Stimulated activated CD4-positive, alpha-beta T cell treated with anti-CD3 and anti-CD28 coated beads, Interleukin-2, amount 100 ng/mL, for 4 hours (primary cell): ENCODE results near the gene SIRPA.

Source experiments
- DNase-seq: peaks from one replicate; pipeline ENCODE4 v3.0.0-alpha.2; 2020; ENCODE audit warnings: low read depth

SIRPA gene

GRCh38 chr20:1894951-1895673 lies at the start of gene SIRPA:
SIRPA (plus strand) TSS chr20:1895407; CDS start chr20:1895448, 41 bp downstream.
- no peak for DNase-seq

DNA sequence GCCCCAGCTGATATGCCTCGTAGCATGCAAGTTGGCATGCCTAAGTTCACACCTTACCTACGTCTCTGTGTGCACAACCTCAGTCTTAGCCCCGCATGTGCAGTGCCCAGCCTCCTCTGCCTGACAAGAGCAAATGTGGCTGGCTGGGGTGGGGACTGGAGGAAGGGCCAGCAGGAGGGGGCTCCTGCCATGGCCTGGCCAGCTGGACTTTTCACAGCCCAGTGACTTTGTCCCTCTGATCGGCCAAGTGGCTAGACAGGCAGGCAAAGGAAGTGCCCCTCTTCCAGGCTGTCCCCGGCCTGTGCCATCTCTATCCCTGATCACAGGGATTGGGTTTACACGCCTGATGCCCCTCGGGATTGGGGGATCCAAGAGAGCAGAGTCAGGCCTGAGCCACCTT lies 49.5 kb upstream of the SIRPA start:
- no peak for DNase-seq

GRCh38 chr20:1846341-1846740 lies 48.9 kb upstream of the SIRPA start:
- DNase-seq: no peak

- no peak for DNase-seq
Measured at GRCh38 chr20:1846876-1847275, 48.3 kb upstream of the SIRPA start.

GRCh38 chr20:1847780-1848179 lies 47.4 kb upstream of the SIRPA start:
- no peak for DNase-seq

- no peak for DNase-seq
Measured at GRCh38 chr20:1848373-1848772, 46.8 kb upstream of the SIRPA start.

DNA sequence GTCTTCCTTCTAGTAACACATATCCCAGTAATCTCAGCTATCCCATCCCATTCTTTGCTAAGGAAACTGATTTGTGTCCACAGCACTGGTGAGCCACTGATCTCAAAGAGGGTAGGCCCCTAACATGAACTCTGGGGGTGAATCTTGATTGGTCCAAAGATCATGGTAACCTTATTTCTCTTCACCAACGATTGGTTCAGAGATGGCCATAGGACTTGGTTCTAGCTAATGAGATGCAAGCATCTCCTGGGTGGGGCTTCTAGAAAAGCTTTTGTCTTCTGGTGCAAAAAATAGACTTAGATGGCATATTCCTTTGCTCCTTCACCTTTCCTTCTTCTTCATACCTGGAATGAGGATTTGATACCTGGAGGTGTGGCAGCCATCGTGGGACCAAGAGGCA lies 43.8 kb upstream of the SIRPA start:
- DNase-seq: no peak

GRCh38 chr20:1853473-1853872 lies 41.7 kb upstream of the SIRPA start:
- DNase-seq: no peak

GRCh38 chr20:1854246-1854645 lies 41.0 kb upstream of the SIRPA start:
- no peak for DNase-seq

- no peak for DNase-seq
Measured at GRCh38 chr20:1855109-1855508, 40.1 kb upstream of the SIRPA start.

DNA sequence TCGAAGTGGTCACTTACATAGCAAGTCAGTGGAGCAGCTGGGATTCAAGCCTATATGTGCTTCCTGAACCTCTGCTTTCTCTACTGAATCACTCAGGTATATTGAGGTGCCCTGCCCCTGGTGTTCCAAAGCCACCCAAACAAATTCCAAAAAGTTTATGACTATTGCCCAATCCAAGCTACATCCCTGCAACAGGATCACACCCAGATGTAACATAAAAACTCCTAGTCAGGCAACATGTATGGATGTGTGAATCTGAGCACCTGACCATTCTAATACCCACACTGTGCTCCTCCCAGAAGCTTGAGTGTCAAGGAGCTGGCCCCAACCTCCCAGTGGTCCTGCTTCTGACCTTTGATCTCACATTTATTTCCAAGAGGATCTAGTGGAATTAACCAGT lies 39.5 kb upstream of the SIRPA start:
- DNase-seq: no peak

DNA sequence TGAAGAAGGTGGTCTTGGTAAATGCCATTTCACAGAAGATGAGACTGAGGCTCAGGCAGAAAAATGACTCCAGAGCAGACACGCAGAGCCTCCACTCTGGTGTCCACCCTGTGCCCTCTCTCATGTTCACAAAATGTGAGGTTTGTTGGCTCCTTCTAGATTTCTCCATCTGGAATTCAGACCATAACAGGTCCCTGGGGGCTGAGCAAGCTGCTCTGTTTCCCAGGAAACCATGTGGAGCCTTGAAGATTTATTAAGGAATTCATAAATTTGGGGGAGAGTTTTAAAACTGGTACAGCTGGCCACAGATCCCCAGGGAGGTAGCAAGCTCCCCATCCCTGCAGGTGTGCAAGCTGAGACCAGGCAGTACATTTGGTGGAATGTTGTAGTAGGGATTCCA lies 38.8 kb upstream of the SIRPA start:
- DNase-seq: no peak

DNA sequence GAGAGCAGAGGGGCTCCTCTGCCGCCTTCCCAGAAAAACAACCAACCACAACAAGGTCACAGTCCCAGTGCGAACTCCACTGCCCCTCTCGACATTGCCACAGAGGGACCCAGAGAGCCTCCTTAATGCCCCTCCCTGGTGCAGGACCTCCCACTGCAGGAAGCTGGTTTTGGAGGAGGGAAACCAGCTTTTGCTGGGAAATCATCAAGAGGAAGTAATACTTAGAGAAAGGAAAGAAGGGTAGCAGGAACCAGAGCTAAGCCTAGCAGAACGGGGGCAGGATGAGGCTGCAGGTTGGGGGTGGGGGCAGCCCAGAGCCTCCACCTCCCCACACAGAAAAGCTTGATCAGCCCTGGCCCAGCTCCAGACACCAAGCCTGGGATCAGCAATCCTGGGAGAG lies 37.7 kb upstream of the SIRPA start:
- DNase-seq: no peak

DNA sequence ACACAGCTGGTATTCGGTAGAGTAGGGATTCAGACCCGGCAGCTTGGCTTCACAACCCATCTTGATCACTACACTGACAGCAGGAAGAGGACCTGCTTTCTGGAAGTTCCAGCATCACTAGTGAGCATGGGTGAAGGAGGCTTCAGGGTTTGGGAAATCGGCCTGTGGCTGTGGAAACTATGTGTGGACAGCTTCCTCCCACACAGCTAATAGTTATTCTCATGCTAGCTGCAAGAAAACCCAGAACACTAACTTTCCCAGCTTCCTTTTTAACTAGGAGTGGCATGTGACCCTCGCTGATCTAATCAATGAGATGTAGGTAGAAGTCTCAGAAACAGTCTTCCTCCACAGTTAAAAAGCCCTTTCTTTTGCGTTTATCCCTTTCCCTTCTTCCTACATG lies 36.3 kb upstream of the SIRPA start:
- DNase-seq: no peak

DNA sequence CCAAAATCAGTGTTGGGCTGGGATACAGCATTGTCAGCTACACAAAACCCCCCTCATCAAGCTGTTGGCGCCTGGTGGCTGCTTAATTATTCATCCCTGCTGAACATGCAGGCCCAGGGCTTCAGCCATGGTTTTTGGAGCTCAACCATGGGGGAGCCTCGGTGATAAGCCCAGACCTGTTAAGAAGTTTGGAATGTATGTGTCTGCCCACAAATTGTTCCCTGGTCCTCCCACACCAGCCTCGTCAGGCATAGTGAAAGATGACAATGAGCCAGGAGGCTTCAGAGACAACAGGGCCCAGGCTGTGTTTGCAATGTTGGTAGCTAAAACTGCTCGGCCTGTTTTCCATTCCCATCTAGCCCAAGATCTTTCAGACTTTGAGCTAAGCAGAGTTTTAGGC lies 34.8 kb upstream of the SIRPA start:
- no peak for DNase-seq

- no peak for DNase-seq
Measured at GRCh38 chr20:1861347-1861976, 33.7 kb upstream of the SIRPA start.

- DNase-seq: no peak
Measured at GRCh38 chr20:1861996-1862662, 33.1 kb upstream of the SIRPA start.

- no peak for DNase-seq
Measured at GRCh38 chr20:1862663-1863053, 32.5 kb upstream of the SIRPA start.

DNA sequence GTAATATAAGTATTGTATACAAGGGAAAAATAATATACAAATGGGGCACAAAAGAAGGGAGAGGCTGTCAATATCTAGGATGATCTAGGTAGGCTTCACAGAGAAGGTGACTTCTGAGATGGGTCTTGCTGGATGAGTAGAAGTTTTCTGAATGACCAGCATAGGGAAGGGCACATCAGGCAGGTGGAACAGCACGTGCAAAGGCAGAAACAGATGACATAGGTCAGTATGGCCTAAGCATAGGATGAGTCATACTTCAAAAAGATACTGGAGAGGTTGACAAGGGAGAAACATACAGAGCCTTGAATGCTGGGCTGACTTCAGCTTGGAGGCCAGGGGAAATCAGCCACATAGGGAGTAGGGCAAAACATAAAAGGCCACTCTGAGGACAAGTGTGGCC lies 31.9 kb upstream of the SIRPA start:
- DNase-seq: no peak

GRCh38 chr20:1866834-1867233 lies 28.4 kb upstream of the SIRPA start:
- no peak for DNase-seq

DNA sequence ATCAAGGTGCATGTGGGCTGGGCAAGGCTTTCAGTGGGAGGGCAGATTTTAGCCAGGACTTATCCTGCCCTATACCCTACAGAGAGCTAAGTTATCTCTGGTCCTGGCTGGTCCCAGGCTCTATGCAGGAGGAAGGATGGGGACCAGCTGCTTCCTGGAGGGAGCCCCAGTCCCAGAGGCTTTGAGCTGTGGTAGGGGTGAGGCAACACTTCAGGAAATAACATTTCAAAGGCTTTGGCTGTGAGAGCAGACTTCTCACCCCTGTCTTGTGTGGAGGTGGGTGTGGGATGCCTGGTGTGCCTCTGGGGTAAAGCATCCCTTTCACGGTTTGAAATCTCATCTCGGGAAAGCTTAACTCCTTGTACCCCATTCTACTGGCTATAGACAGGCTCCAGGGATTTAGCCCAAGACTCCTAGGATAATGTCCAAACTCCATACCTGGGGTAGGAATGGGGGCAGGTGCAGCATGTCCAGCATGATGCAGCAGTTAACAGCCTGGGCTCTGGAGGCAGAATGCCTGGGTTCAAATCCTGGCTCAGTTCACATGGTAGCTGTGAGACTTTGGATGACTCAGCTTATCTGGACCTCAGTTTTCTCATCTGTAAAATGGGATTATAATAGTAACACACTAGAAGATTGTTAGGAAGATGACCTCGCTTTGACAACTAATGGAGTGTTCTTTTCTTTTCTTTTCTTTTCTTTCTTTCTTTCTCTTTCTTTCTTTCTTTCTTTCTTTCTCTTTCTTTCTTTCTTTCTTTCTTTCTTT lies 27.5 kb upstream of the SIRPA start:
- no peak for DNase-seq

DNA sequence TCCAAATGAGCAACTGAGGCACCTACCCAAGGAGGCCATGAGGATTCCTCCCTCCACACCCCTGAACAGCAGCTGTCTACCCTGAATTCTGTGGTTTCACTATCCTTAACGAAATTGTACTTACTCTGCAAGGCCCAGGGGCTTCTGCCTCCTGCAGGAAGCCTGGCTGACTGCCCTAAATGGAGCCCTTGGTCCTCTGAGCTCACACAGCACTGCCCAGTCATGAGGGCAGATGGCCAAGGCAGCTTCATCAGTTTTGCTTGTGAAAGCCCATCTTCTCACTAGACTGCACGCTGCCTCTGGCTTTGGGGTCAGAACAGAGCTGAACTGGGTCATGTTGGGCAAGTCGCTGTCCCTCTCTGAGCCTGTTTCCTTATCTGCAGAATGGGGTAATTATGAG lies 26.4 kb upstream of the SIRPA start:
- DNase-seq: no peak

DNA sequence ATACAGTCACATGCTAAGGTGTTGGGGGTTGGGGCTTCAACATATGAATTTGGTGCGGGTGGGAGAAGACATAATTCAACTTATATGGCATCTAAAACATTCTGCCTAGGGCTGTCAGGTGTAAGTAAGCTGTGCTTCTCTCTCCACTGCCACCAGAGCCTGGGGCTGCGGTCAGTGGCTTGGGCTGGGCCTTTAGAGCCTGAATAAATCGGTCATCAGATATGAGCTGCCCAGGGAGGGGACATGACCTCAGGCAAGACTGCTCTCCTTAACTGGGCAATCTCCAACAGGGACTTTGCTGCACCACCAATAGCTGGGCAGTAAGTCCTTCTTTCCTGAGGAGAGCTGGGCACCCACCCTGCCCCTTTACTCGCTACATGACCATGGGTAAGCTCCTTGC lies 24.9 kb upstream of the SIRPA start:
- DNase-seq: no peak
